ENCODE data around the gene ZCCHC24.

- TF ChIP-seq, protein P1, sequence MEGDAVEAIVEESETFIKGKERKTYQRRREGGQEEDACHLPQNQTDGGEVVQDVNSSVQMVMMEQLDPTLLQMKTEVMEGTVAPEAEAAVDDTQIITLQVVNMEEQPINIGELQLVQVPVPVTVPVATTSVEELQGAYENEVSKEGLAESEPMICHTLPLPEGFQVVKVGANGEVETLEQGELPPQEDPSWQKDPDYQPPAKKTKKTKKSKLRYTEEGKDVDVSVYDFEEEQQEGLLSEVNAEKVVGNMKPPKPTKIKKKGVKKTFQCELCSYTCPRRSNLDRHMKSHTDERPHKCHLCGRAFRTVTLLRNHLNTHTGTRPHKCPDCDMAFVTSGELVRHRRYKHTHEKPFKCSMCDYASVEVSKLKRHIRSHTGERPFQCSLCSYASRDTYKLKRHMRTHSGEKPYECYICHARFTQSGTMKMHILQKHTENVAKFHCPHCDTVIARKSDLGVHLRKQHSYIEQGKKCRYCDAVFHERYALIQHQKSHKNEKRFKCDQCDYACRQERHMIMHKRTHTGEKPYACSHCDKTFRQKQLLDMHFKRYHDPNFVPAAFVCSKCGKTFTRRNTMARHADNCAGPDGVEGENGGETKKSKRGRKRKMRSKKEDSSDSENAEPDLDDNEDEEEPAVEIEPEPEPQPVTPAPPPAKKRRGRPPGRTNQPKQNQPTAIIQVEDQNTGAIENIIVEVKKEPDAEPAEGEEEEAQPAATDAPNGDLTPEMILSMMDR (IDR thresholded peaks at IDR 0.05), result no peak
- TF ChIP-seq POLR2A (IDR thresholded peaks at IDR 0.05) (no peak), POLR2AphosphoS5 (IDR thresholded peaks at IDR 0.05) (no peak)
These were observed 92.4 kb downstream of the ZCCHC24 start for GRCh38 chr10:79353000-79353406.

All from breast epithelium (tissue), 3 donors.